SK-N-SH treated with all-trans-retinoic acid at 6 μM for 48 hours (cell line): ENCODE results near the gene LARGE1.

Experiments
- ATAC-seq: fragments of 200-7000 bp; cut with Tn5 transposase; 3 replicates; pipeline ENCODE4 v1.9.1; 2020; ENCODE audit warnings: mild to moderate bottlenecking, moderate library complexity
- ARNTL ChIP-seq: fragments of 450-650 bp; formaldehyde crosslinking; IDR thresholded peaks from 2 replicates; pipeline ENCODE4 v1.5.0; 2020; ENCODE audit warnings: low read depth, mild to moderate bottlenecking, moderate library complexity, borderline replicate concordance
- BACH2 ChIP-seq: fragments of 250-450 bp; sonication (Bioruptor Pico); IDR thresholded peaks from 2 replicates; pipeline ENCODE4 v1.9.0; 2021; ENCODE audit warnings: mild to moderate bottlenecking, borderline replicate concordance
- CREB5 ChIP-seq: fragments of 250-450 bp; sonication (Bioruptor Pico); IDR thresholded peaks from 2 replicates; pipeline ENCODE4 v1.5.1; 2020; ENCODE audit warnings: low read depth, mild to moderate bottlenecking, moderate library complexity
- CSDC2 ChIP-seq: fragments of 250-450 bp; sonication (Bioruptor Pico); IDR thresholded peaks from 2 replicates; pipeline ENCODE4 v1.5.0; 2020; ENCODE audit warnings: mild to moderate bottlenecking, moderate library complexity
- CSRNP3 ChIP-seq: fragments of 250-450 bp; sonication (Bioruptor Pico); IDR thresholded peaks from 2 replicates; pipeline ENCODE4 v1.5.1; 2021; ENCODE audit warnings: mild to moderate bottlenecking, moderate library complexity
- ESRRG ChIP-seq: fragments of 250-450 bp; sonication (Bioruptor Pico); IDR thresholded peaks from 2 replicates; pipeline ENCODE4 v1.6.1; 2021; ENCODE audit warnings: mild to moderate bottlenecking
- GLIS3 ChIP-seq: fragments of 250-450 bp; sonication (Bioruptor Pico); IDR thresholded peaks from 2 replicates; pipeline ENCODE4 v1.5.0; 2020; ENCODE audit warnings: mild to moderate bottlenecking, moderate library complexity
- ISL1 ChIP-seq: fragments of 250-450 bp; sonication (Bioruptor Pico); IDR thresholded peaks from 2 replicates; pipeline ENCODE4 v2.1.2; 2022; ENCODE audit warnings: mild to moderate bottlenecking, moderate library complexity
- OSR1 ChIP-seq: fragments of 250-450 bp; sonication (Bioruptor Pico); IDR thresholded peaks from 2 replicates; pipeline ENCODE4 v1.8.0; 2022; ENCODE audit warnings: moderate library complexity, mild to moderate bottlenecking, inconsistent platforms
- POU6F1 ChIP-seq: fragments of 250-450 bp; sonication (Bioruptor Pico); IDR thresholded peaks from 2 replicates; pipeline ENCODE4 v1.8.0; 2021; ENCODE audit warnings: low read depth, mild to moderate bottlenecking, moderate library complexity, borderline replicate concordance
- RARB ChIP-seq: fragments of 250-450 bp; sonication (Bioruptor Pico); IDR thresholded peaks from 2 replicates; pipeline ENCODE4 v1.8.0; 2021; ENCODE audit warnings: mild to moderate bottlenecking, moderate library complexity
- SNAI2 ChIP-seq: fragments of 250-450 bp; sonication (Bioruptor Pico); IDR thresholded peaks from 2 replicates; pipeline ENCODE4 v1.5.0; 2020; ENCODE audit warnings: mild to moderate bottlenecking, moderate library complexity
- TCF4 ChIP-seq: fragments of 250-450 bp; sonication (Bioruptor Pico); IDR thresholded peaks from 2 replicates; pipeline ENCODE4 v1.8.0; 2021; ENCODE audit warnings: mild to moderate bottlenecking, moderate library complexity, borderline replicate concordance
- TOX ChIP-seq: fragments of 250-450 bp; sonication (Bioruptor Pico); IDR thresholded peaks from 2 replicates; pipeline ENCODE4 v1.8.0; 2021; ENCODE audit warnings: mild to moderate bottlenecking, moderate library complexity, borderline replicate concordance
- ZC3H10 ChIP-seq: fragments of 250-450 bp; sonication (Bioruptor Pico); IDR thresholded peaks from 2 replicates; pipeline ENCODE4 v1.5.1; 2021; ENCODE audit warnings: mild to moderate bottlenecking, moderate library complexity
- ZFP3 ChIP-seq: fragments of 250-450 bp; sonication (Bioruptor Pico); IDR thresholded peaks from 2 replicates; pipeline ENCODE4 v1.5.0; 2020; ENCODE audit warnings: mild to moderate bottlenecking, moderate library complexity
- ZNF565 ChIP-seq: fragments of 450-650 bp; formaldehyde crosslinking; conservative IDR thresholded peaks from 2 replicates; pipeline ENCODE4 v1.5.0; 2020; ENCODE audit warnings: low read depth, mild to moderate bottlenecking, moderate library complexity
- ZNF70 ChIP-seq: fragments of 450-650 bp; formaldehyde crosslinking; IDR thresholded peaks from 2 replicates; pipeline ENCODE4 v1.5.0; 2020; ENCODE audit warnings: mild to moderate bottlenecking, moderate library complexity
- ZNF8 ChIP-seq: fragments of 450-650 bp; formaldehyde crosslinking; IDR thresholded peaks from 2 replicates; pipeline ENCODE4 v1.5.0; 2020; ENCODE audit warnings: mild to moderate bottlenecking, moderate library complexity

The LARGE1 gene

GRCh38 chr22:33260498-33260897 is 659.8 kb downstream of the LARGE1 start (continued):
- TF ChIP-seq POU6F1 (no peak), TOX (no peak), ZC3H10 (CRISPR knock-in tag) (no peak), TCF4 (CRISPR knock-in tag) (no peak), OSR1 (no peak), RARB (CRISPR knock-in tag) (no peak), CSRNP3 (CRISPR knock-in tag) (no peak), ZNF70 (CRISPR knock-in tag) (no peak), ESRRG (CRISPR knock-in tag) (no peak), SNAI2 (CRISPR knock-in tag) (no peak), CSDC2 (CRISPR knock-in tag) (no peak), ZFP3 (CRISPR knock-in tag) (no peak), BACH2 (CRISPR knock-in tag) (no peak)
- TF ChIP-seq, all 23 proteins: peak for 0

GRCh38 chr22:33255791-33256190 is 664.5 kb downstream of the LARGE1 start:
- TF ChIP-seq ARNTL (CRISPR knock-in tag) = no peak
- TF ChIP-seq BACH2 (CRISPR knock-in tag) = no peak
- TF ChIP-seq ZNF565 = no peak
- ATAC-seq = no peak

GRCh38 chr22:33248948-33249347 is 671.3 kb downstream of the LARGE1 start:
- no peak for ATAC-seq
- no peak for TF ChIP-seq ZNF565
- TF ChIP-seq, all 23 proteins: peak for 0

- TF ChIP-seq ARNTL (CRISPR knock-in tag) (no peak), ISL1 (no peak), RARB (CRISPR knock-in tag) (no peak), ZNF70 (CRISPR knock-in tag) (no peak), POU6F1 (no peak), GLIS3 (CRISPR knock-in tag) (no peak), ZC3H10 (CRISPR knock-in tag) (no peak), BACH2 (CRISPR knock-in tag) (no peak)
- TF ChIP-seq, all 23 proteins: peak for 0
- ATAC-seq = no peak
Measured at GRCh38 chr22:33247758-33248157, 672.5 kb downstream of the LARGE1 start.

- TF ChIP-seq ZNF8 (no peak), OSR1 (no peak), CSRNP3 (CRISPR knock-in tag) (no peak), ARNTL (CRISPR knock-in tag) (no peak), ZNF70 (CRISPR knock-in tag) (no peak), SNAI2 (CRISPR knock-in tag) (no peak), ZC3H10 (CRISPR knock-in tag) (no peak), CREB5 (CRISPR knock-in tag) (no peak), ISL1 (no peak), ZNF565 (no peak)
- TF ChIP-seq, all 23 proteins: peak for 0
- ATAC-seq = no peak
Measured at GRCh38 chr22:33242078-33242477, 678.2 kb downstream of the LARGE1 start.
